ENCODE measurements around the gene TRUB1. TPM values are rescaled to one million over a fixed set of nuclear protein-coding genes. Genes with fewer than 3 reads are reported as not detected.

Gene TRUB1
- total and polyA plus RNA-seq, 8 donors: 2.5 to 9.2 (median 6.5) TPM

DNA sequence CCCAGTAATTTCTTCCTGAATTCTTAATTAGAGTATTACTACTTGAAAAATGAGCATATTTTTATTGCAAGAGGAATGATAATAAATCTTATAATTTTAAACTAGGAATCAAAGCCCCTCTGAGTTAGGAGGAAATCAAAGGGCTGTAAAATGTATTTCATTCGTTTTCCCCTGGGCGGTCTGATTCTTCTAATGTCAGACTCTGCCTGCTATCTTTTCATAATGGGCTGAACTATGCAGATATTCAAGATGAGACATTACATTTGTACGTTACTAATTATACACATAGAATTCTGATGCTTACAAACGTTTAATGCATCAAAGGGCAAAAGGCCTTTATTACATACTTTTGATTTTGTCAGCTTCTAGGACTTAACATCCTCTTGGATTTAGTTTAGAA lies 16.0 kb upstream of the TRUB1 start:
- intact Hi-C loops (cut with DNase I): no loop called here
- Histone ChIP-seq H3K9me3 (no peaks in the 10 kb centered on the region), H3K27ac (no peak overlapping the region), H3K4me3 (no peak overlapping the region), H3K4me1 (no peaks in the 10 kb centered on the region), H3K27me3 (no peaks in the 10 kb centered on the region), H3K36me3 (no peaks in the 10 kb centered on the region)
- no peak for ATAC-seq
- no peak for DNase-seq
- WGBS, 2 donors: 71 to 77% methylated on average over 4 of the region's 4 CpGs
- no peak for TF ChIP-seq CTCF (IDR thresholded peaks at IDR 0.05)
- no peak for FAIRE-seq

DNA sequence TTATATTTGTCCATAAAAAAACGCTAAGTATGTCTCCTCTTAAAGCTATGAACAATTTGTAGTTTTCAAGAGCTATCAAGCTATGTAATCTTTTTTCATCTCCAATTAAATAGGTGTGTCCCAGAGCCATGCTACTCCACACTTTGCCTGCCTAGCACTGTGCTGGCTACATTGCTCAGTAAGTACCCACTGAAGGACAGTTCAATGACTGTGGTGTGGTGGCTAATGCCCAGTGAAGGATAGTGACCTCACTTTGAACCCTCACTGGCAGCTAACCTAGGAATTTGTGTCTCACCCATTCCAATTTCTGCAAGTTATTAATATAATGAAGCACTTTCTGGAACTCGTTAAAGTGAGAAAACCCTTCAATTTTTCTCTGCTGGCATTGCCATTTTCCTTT lies 14.4 kb upstream of the TRUB1 start:
- ATAC-seq (no peak), FAIRE-seq (no peak), DNase-seq (no peak)
- intact Hi-C loops (cut with DNase I): no loop called here
- no peaks in the 10 kb centered on the region for H3K9me3 ChIP-seq
- H3K4me3 ChIP-seq: no peak overlapping the region
- WGBS, 2 donors: 69 to 73% methylated on average over 2 of the region's 2 CpGs
- no peak for TF ChIP-seq CTCF (IDR thresholded peaks at IDR 0.05)
- no peaks in the 10 kb centered on the region for H3K4me1 ChIP-seq
- no peaks in the 10 kb centered on the region for H3K36me3 ChIP-seq
- H3K27me3 ChIP-seq: no peaks in the 10 kb centered on the region
- no peak overlapping the region for H3K27ac ChIP-seq

DNA sequence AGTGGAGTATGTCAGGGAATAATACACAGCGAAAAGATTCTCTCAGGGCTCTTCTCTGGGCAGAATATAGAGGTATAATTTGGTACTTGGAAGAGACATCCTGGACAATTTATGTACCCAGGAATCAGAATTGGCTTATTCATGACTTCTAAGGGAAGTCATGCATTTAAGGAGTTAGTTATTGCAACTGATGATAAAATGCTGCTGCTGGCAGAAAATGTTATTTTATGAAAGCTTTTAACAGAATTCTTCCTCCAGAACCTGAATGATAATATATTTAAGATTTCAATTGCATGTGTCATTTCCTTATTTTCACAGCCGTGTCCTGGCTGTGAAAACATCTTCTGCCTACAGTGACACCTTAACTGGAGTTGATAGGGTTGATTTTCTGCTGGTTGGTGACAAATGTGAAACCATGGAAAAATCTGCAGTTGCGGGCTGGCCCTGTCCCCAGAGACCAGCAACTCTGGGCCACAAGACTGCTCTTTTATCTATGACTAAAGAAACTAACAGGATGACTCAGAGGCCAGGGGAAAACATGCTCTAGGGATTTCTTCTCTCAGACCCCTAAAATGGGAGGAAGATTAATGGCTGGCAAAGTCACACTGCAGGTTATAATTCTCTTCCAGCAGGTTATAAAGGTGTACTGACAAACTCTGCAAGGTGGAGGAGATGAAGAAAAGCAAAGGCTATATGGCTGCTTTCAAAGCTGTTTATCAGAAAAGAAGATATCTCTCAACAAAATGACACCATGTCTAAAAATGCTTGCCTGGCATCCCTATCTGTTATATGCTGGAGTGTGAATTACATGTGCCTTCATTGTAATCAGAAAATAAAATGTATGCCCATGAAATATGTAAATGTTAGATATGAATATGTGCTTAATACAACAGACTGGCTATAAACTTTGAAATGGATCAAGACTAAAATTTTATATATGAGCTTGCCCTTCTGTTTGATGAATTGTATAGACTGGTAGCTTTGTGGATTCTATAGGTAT lies 12.1 kb upstream of the TRUB1 start:
- TF ChIP-seq CTCF (IDR thresholded peaks at IDR 0.05): no peak
- Histone ChIP-seq H3K9me3 (no peaks in the 10 kb centered on the region), H3K4me3 (no peak overlapping the region), H3K27me3 (no peaks in the 10 kb centered on the region), H3K4me1 (no peaks in the 10 kb centered on the region), H3K27ac (no peak overlapping the region), H3K36me3 (no peaks in the 10 kb centered on the region)
- peak in 3 of 6 donors; percentile 38 to 57 (median 41) for DNase-seq
- intact Hi-C loops (cut with DNase I): no loop called here
- 43 to 46% methylated on average over 3 of the region's 3 CpGs for WGBS, 2 donors
- ATAC-seq: peak; percentile 63 to 84 (median 74)
- FAIRE-seq: no peak

DNA sequence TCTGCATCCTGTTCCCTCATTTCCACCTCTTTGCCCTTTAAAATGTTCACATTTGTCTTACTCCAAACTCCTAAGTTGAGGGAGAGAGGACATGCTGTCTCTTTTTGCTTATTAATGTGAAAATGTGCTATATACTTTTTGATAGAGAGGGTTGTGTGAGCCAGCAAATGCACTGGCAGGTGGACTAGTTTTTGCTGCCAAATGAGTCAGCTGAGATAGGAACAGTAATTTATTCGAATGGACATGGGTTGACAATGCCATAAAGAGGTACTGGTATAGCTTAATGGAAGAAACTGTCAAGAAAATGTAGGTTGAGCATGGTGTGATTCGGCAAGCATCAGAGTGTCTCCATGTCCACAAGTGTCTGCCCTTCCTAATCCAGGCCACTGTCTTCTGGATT lies 9.2 kb upstream of the TRUB1 start:
- no peak for TF ChIP-seq CTCF (IDR thresholded peaks at IDR 0.05)
- WGBS, 2 donors: 45 to 51% methylated on average over 2 of the region's 2 CpGs
- Histone ChIP-seq H3K4me1 (no peaks in the 10 kb centered on the region), H3K27ac (no peak overlapping the region), H3K27me3 (no peaks in the 10 kb centered on the region), H3K4me3 (no peak overlapping the region), H3K36me3 (no peaks in the 10 kb centered on the region), H3K9me3 (no peaks in the 10 kb centered on the region)
- intact Hi-C loops (cut with DNase I): no loop called here
- DNase-seq: peak in 3 of 6 donors; percentile 13 to 47 (median 26)
- peak in 2 of 4 donors; percentile 39 to 66 for ATAC-seq
- no peak for FAIRE-seq

DNA sequence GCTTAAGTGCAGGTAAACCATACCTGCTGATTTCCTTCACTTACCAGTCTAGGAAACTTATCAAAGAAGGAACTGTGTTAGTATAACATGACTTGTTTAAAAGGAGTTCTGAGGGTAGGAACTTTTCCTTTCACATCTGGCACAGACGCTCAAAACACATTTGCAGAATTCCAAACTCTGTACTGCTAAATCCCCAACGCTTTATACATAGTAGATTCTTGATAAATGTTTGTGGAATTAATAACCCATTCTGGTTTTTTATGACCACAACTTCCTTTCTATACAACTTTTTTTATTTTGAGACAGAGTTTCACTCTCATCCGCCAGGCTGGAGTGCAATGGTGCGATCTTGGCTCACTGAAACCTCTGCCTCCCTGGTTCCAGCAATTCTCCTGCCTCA lies 7.7 kb upstream of the TRUB1 start:
- TF ChIP-seq CTCF (IDR thresholded peaks at IDR 0.05): no peak
- Histone ChIP-seq H3K27ac (no peak overlapping the region), H3K9me3 (no peaks in the 10 kb centered on the region), H3K4me3 (no peak overlapping the region), H3K36me3 (no peaks in the 10 kb centered on the region), H3K4me1 (no peaks in the 10 kb centered on the region), H3K27me3 (no peaks in the 10 kb centered on the region)
- ATAC-seq (no peak), DNase-seq (no peak), FAIRE-seq (no peak)
- 91 to 96% methylated on average over 4 of the region's 4 CpGs for WGBS, 2 donors
- intact Hi-C loops (cut with DNase I): no loop called here

All from pancreas (tissue), 10 donors.